ENCODE data around the gene NUS1.
A peak's percentile ranks its signal among the peaks of the same experiment; 100 is the strongest.
"Not testable (repeated sequence)": the region's sequence is repeated elsewhere in the genome, so short reads cannot be mapped to it uniquely, and the experiment has no call there.

NUS1 gene

DNA sequence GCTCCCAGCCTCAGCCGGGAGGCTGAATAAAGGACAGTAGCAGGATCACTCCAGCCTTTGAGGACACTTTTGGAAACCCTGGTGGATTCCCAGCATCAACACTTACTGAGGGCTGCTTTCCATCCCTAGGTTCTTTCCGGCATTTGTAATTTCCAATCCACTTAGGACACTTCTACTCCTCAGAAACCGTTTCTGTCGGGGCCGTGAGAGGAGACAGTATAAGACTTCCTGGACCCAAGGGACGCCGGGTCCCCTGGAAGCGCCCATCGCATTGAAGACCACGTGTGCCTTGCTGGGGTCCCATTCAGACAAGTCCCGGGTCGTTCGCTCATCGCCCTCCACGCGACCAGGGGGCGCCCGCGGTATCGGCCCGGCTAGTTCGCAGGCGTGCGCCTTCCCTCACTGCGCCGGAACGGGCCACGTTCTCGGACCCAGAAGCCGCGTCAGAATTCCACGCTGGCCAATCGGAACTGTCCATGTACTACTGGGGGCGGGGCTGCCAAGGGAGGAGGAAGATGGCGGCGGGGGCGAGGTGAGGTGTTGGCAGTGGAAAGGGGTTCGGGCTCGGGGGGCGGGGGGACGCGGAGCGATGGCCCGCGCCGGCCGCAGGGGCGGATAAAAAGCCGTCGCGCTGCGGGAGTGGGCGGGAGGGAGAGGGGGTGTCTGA, at the start of gene NUS1:
TSS of gene NUS1 (plus strand) at position 479 of the 667 bp plus-strand sequence. CDS start 202 bp downstream, outside the sequence.
- in situ Hi-C loops (cut with MboI; ENCODE audit: low pct_unique_long_range_greater_than_20kb, low sequenced_read_pairs, unreplicated experiment), result no loop called here
- peak; percentile 95 for DNase-seq (ENCODE audit: low spot score)
- TF ChIP-seq, protein P1, sequence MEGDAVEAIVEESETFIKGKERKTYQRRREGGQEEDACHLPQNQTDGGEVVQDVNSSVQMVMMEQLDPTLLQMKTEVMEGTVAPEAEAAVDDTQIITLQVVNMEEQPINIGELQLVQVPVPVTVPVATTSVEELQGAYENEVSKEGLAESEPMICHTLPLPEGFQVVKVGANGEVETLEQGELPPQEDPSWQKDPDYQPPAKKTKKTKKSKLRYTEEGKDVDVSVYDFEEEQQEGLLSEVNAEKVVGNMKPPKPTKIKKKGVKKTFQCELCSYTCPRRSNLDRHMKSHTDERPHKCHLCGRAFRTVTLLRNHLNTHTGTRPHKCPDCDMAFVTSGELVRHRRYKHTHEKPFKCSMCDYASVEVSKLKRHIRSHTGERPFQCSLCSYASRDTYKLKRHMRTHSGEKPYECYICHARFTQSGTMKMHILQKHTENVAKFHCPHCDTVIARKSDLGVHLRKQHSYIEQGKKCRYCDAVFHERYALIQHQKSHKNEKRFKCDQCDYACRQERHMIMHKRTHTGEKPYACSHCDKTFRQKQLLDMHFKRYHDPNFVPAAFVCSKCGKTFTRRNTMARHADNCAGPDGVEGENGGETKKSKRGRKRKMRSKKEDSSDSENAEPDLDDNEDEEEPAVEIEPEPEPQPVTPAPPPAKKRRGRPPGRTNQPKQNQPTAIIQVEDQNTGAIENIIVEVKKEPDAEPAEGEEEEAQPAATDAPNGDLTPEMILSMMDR (IDR thresholded peaks at IDR 0.05; ENCODE audit: extremely low read depth, insufficient read depth, missing control alignments), result peak; percentile 96

GRCh38 chr6:117627533-117627932, 47.7 kb upstream of the NUS1 start:
- no peak for DNase-seq (ENCODE audit: low spot score)
- in situ Hi-C loops (cut with MboI; ENCODE audit: low pct_unique_long_range_greater_than_20kb, low sequenced_read_pairs, unreplicated experiment), result no loop called here
- TF ChIP-seq, protein P1 (IDR thresholded peaks at IDR 0.05; ENCODE audit: extremely low read depth, insufficient read depth, missing control alignments), result no peak

GRCh38 chr6:117629119-117629660, 46.1 kb upstream of the NUS1 start:
- TF ChIP-seq, protein P1 (IDR thresholded peaks at IDR 0.05; ENCODE audit: extremely low read depth, insufficient read depth, missing control alignments), result no peak
- DNase-seq (ENCODE audit: low spot score), result no peak
- in situ Hi-C loops (cut with MboI; ENCODE audit: low pct_unique_long_range_greater_than_20kb, low sequenced_read_pairs, unreplicated experiment), result no loop called here

DNA sequence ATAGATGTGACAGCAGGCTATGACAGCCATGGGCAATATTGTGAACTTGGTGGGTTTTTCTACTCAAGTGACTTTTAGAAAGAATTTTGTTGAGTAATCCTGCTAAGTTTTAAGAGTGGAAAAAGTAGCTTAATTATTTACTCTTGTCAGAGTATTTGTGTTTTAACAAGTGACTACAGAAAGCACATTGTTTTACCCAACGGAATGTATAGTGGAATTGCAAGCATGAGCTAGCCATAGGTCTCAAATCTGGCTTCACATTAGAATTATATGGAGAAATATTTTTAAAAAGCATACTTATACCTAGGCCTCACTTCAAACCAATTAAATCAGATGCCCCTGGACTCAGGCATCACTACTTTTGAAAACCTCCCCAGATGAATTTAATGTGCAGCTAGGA, 37.5 kb upstream of the NUS1 start:
- in situ Hi-C loops (cut with MboI; ENCODE audit: low pct_unique_long_range_greater_than_20kb, low sequenced_read_pairs, unreplicated experiment), result no loop called here
- TF ChIP-seq, protein P1 (IDR thresholded peaks at IDR 0.05; ENCODE audit: extremely low read depth, insufficient read depth, missing control alignments), result no peak
- no peak for DNase-seq (ENCODE audit: low spot score)

DNA sequence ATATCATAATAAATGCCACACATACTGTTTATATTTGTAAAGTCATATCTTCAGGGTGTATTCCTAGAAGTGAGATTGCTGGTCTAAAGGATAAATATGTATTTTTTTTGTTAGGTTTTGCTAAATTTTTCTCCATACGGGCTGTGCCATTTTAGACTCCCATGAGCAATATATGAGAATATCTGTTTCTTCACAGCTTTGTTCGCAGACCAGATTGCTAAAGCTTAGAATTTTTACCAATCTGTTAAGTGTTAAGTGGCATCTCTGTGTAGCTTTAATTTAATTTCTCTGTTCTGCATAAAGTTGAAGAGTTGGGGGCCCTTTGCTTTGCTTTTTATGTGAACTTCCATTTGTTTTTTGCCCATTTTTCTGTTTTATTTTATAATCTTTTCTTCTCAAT, 32.3 kb upstream of the NUS1 start:
- TF ChIP-seq, protein P1 (IDR thresholded peaks at IDR 0.05; ENCODE audit: extremely low read depth, insufficient read depth, missing control alignments), result no peak
- in situ Hi-C loops (cut with MboI; ENCODE audit: low pct_unique_long_range_greater_than_20kb, low sequenced_read_pairs, unreplicated experiment), result no loop called here

GRCh38 chr6:117651984-117652383, 23.3 kb upstream of the NUS1 start:
- in situ Hi-C loops (cut with MboI; ENCODE audit: low pct_unique_long_range_greater_than_20kb, low sequenced_read_pairs, unreplicated experiment); DNase-seq (ENCODE audit: low spot score): not testable (repeated sequence)

More for the DNA sequence above, 32.3 kb upstream of the NUS1 start:
- no peak for DNase-seq (ENCODE audit: low spot score)

DNA sequence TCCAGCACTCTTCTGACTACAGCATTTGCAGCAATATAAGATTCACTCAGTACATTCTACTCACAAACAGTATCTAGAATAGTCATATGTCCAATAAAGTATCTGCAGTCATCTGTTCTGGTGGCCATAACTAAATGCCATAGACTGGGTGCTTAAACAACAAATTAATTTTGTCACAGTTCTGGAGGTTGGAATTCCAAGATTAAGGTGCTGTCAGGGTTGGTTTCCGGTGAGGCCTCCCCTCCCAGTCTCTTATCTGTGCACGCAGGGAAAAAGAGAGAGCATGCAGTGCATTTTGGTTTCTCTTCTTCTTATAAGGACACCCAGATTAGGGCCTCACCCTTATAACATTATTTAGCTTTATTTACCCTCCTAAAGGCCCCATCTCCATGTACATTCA, 21.3 kb upstream of the NUS1 start:
- TF ChIP-seq, protein P1 (IDR thresholded peaks at IDR 0.05; ENCODE audit: extremely low read depth, insufficient read depth, missing control alignments), result no peak
- in situ Hi-C loops (cut with MboI; ENCODE audit: low pct_unique_long_range_greater_than_20kb, low sequenced_read_pairs, unreplicated experiment), result no loop called here
- no peak for DNase-seq (ENCODE audit: low spot score)
